ENCODE data around the gene ANKRD65. TPM values are rescaled to one million over a fixed set of nuclear protein-coding genes. Genes with fewer than 3 reads are reported as not detected.

The ANKRD65 gene
- total and polyA plus RNA-seq, 12 donors: 0.22 to 3.4 (median 1.6) TPM

DNA sequence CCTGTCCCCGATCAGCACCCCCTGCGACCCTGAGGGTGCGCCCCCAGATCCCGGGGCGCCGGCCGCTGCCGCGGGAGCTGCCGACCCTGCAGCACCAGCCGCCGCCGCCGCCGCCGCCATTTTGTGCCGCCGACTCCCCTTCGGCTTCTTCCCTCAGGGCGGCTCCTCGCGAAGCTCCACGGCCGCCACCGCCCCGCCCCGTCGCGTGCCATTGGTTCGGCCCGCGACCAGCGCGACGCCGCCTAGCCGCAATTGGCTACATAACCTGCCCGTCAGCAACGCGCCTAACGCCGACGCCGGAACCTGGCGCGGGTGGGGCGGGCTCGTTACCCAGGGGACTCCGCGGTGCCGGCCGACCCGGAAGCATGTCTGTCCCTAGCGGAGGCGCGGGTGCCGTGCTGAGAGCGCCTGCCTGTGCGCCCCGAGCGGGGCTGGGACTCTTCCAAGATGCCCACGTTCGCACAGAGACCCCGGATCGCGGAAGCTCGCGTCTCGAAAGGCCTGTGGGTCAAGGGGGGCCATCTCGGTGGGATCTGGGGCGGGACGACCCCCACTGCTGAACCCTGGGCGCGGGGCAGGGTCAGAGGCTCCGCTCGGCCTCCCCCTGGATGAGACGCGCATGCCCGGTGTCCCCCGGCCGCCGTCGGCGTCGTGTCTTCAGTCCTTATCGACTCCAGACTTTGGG is 21.7 kb downstream of the ANKRD65 start, which contains the start of gene CCNL2:
Gene CCNL2 (minus strand): TSS at position 149 of the 685 bp plus-strand sequence. CDS start 29 bp downstream, at position 120.
- Histone ChIP-seq H3K36me3 (replicated peaks in 1 of 2) (peaks cover 0 to 75% of the 10 kb centered on the region in 2 donors), H3K4me1 (replicated peaks in 1 of 2) (peaks cover 19 to 26% of the 10 kb centered on the region in 2 donors), H3K27ac (peak within 1 kb of the TSS; percentile 48 to 86 (median 81)), H3K4me3 (peak within 1 kb of the TSS; percentile 60 to 96 (median 81)), H3K9me3 (replicated peaks in 1 of 3) (no peaks in the 10 kb centered on the region), H3K27me3 (no peaks in the 10 kb centered on the region)
- TF ChIP-seq POLR2A (IDR thresholded peaks at IDR 0.05) (peak in 1 of 2 donors; percentile 70), CTCF (IDR thresholded peaks at IDR 0.05) (peak; percentile 47 to 86 (median 70))
- peak; percentile 99 for DNase-seq
- intact Hi-C loops (cut with DNase I): no loop called here
- 0 to 1% (median 0%) methylated on average over 14 to 86 of the region's 86 CpGs for WGBS, 4 donors

DNA sequence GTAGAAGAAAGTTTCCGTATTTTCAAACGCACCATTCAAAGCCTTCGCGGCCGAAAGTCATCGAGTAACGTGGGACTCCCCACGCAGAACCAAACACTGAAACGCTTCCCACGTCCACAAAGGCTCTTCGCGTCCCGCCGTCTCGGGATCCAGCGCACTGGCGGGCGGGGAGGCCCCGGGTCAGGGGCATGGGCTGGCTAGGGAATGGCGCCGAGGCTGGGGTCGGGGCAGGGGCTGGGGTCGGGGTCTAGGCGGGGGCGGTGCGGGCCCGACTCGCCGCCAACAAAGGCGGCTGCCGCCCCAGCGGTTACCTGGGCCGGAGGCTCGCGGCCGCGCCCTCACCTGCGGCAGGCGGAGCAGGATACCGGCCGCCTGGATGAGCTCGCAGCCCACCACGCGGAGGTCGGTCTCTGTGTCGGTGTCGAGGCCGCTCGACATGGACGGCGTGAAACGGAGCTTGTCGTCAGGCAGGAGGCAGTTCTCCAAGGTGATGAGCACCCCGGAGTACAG is 22.3 kb downstream of the ANKRD65 start:
- Histone ChIP-seq H3K36me3 (replicated peaks in 1 of 2) (peaks cover 0 to 75% of the 10 kb centered on the region in 2 donors), H3K27ac (peak overlapping the region in 4 of 5 donors; percentile 69 to 86 (median 78)), H3K27me3 (no peaks in the 10 kb centered on the region), H3K4me3 (peak overlapping the region; percentile 32 to 88 (median 50)), H3K4me1 (replicated peaks in 1 of 2) (peaks cover 19 to 26% of the 10 kb centered on the region in 2 donors), H3K9me3 (replicated peaks in 1 of 3) (no peaks in the 10 kb centered on the region)
- 0 to 2% (median 1%) methylated on average over 1 to 54 of the region's 54 CpGs for WGBS, 4 donors
- TF ChIP-seq CTCF (IDR thresholded peaks at IDR 0.05) (no peak), POLR2A (IDR thresholded peaks at IDR 0.05) (no peak)
- intact Hi-C loops (cut with DNase I): no loop called here
- no peak for DNase-seq

DNA sequence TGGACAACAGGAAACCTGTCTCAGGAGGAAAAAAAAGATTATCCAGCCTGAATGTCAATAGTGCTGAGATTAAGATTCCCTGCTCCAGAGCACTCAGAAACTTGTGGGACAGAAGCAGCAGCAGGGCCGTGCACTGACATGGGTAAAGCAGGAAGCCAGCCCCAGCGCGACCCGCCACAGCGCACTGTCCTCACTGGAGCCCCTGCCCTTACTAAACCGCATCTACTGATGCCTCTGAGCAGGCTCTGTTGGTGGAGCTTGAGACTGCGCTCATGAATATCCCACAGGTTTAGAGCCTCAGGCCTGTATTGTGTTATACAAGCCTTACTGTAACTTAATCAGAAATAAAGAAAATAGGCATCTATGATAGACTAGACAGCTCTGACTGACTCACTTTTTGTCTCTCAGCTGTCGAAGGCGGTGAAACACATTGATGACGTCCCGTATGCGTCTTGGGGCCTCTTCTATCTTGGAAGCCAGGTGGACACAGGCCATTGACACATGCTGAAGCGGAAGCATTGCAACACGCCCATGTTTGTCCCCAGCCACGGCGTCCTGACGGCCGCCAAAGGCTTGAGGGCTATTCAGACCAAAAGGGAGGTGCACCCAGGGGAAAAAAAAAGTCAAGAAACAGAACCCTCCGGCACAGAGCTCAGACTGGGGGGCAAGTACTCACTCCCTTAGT is 23.1 kb downstream of the ANKRD65 start:
- no peaks in the 10 kb centered on the region for H3K9me3 ChIP-seq (replicated peaks in 1 of 3)
- no peak for TF ChIP-seq CTCF (IDR thresholded peaks at IDR 0.05)
- TF ChIP-seq POLR2A (IDR thresholded peaks at IDR 0.05): no peak
- peaks cover 0 to 75% of the 10 kb centered on the region in 2 donors for H3K36me3 ChIP-seq (replicated peaks in 1 of 2)
- H3K27ac ChIP-seq: peak overlapping the region in 1 of 5 donors; percentile 74
- H3K27me3 ChIP-seq: no peaks in the 10 kb centered on the region
- WGBS, 4 donors: 46 to 56% (median 47%) methylated on average over 19 of the region's 19 CpGs
- H3K4me1 ChIP-seq (replicated peaks in 1 of 2): peaks cover 19 to 26% of the 10 kb centered on the region in 2 donors
- H3K4me3 ChIP-seq: peak overlapping the region in 1 of 4 donors; percentile 60
- intact Hi-C loops (cut with DNase I): no loop called here
- DNase-seq: peak in 1 of 7 donors; percentile 62

GRCh38 chr1:1395166-1395565 is 25.9 kb downstream of the ANKRD65 start:
- no peak overlapping the region for H3K27ac ChIP-seq
- 89 to 92% (median 90%) methylated on average over 11 of the region's 11 CpGs for WGBS, 4 donors
- no peak for TF ChIP-seq CTCF (IDR thresholded peaks at IDR 0.05)

More at GRCh38 chr1:1395166-1395565, 25.9 kb downstream of the ANKRD65 start:
- Histone ChIP-seq H3K9me3 (replicated peaks in 1 of 3) (no peaks in the 10 kb centered on the region), H3K4me3 (no peak overlapping the region), H3K4me1 (replicated peaks in 1 of 2) (peaks cover 10 to 16% of the 10 kb centered on the region in 2 donors), H3K36me3 (replicated peaks in 1 of 2) (peaks cover 0 to 79% of the 10 kb centered on the region in 2 donors), H3K27me3 (no peaks in the 10 kb centered on the region)
- intact Hi-C loops (cut with DNase I): no loop called here
- DNase-seq: no peak
